ENCODE data around the gene PRKACG. TPM values are rescaled to one million over a fixed set of nuclear protein-coding genes. Genes with fewer than 3 reads are reported as not detected.

The PRKACG gene
- not detected for total RNA-seq

DNA sequence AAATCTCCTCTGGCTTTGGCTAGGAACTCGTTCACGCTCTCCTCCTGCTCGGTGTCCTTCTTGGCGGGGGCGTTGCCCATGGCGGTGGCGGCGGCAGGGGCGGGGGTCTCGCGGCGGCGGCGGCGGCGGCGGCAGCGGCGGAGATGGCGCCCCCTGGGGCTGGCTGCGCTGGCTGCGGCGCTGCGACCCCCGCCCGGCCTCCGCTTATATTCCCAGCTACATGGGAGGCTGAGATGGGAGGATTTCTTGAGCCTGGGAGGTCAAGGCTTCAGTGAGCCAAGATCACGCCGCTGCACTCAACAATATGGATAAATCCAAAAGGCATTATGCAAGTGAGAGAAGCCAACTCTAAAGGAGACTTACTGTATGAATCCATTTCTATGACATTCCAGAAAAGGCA, at the start of gene PRKACG:
Gene PRKACG (minus strand): TSS at position 101 of the 400 bp plus-strand sequence. CDS start 21 bp downstream, at position 80.
- Histone ChIP-seq H3K27me3 (replicated peaks; ENCODE audit: insufficient read depth) (no peaks in the 10 kb centered on the region), H3K9me3 (no peaks in the 10 kb centered on the region), H3K27ac (no peak within 1 kb of the TSS), H3K4me1 (ENCODE audit: control insufficient read depth in 1 of 2, low read depth in 2 of 2) (peaks cover 0 to 12% of the 10 kb centered on the region in 2 donors), H3K36me3 (no peaks in the 10 kb centered on the region), H3K4me3 (no peak within 1 kb of the TSS)
- no peak for DNase-seq (ENCODE audit: low spot score)
- no peak for ATAC-seq (ENCODE audit: insufficient number of reproducible peaks, low FRiP score, low read depth)
- TF ChIP-seq, protein P1, sequence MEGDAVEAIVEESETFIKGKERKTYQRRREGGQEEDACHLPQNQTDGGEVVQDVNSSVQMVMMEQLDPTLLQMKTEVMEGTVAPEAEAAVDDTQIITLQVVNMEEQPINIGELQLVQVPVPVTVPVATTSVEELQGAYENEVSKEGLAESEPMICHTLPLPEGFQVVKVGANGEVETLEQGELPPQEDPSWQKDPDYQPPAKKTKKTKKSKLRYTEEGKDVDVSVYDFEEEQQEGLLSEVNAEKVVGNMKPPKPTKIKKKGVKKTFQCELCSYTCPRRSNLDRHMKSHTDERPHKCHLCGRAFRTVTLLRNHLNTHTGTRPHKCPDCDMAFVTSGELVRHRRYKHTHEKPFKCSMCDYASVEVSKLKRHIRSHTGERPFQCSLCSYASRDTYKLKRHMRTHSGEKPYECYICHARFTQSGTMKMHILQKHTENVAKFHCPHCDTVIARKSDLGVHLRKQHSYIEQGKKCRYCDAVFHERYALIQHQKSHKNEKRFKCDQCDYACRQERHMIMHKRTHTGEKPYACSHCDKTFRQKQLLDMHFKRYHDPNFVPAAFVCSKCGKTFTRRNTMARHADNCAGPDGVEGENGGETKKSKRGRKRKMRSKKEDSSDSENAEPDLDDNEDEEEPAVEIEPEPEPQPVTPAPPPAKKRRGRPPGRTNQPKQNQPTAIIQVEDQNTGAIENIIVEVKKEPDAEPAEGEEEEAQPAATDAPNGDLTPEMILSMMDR (IDR thresholded peaks at IDR 0.05) = no peak

DNA sequence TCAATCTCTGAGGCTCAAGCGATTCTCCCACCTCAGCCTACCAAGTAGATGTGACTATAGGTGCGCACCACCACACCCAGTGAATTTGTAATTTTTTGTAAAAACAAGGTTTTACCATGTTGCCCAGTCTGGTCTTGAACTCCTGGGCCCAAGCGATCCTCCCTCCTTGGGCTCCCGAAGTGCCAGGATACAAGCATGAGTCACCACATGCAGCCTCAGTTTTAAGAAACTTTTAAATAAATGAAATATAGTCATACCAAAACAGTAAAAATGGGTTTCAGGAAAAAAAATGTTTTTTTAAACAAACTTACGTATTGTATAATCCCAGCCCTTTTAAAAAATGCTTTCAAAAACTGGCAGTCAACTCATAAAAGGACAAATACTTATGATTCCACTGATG, 48.3 kb upstream of the PRKACG start:
- ATAC-seq (ENCODE audit: insufficient number of reproducible peaks, low FRiP score, low read depth) (no peak), DNase-seq (ENCODE audit: low spot score) (no peak)
- Histone ChIP-seq H3K36me3 (no peaks in the 10 kb centered on the region), H3K4me3 (no peak overlapping the region), H3K4me1 (ENCODE audit: control insufficient read depth in 1 of 2, low read depth in 2 of 2) (peaks cover 4 to 25% of the 10 kb centered on the region in 2 donors), H3K27me3 (replicated peaks; ENCODE audit: insufficient read depth) (no peaks in the 10 kb centered on the region), H3K27ac (peak overlapping the region; percentile 50 to 73), H3K9me3 (no peaks in the 10 kb centered on the region)
- TF ChIP-seq, protein P1 (IDR thresholded peaks at IDR 0.05) = no peak

DNA sequence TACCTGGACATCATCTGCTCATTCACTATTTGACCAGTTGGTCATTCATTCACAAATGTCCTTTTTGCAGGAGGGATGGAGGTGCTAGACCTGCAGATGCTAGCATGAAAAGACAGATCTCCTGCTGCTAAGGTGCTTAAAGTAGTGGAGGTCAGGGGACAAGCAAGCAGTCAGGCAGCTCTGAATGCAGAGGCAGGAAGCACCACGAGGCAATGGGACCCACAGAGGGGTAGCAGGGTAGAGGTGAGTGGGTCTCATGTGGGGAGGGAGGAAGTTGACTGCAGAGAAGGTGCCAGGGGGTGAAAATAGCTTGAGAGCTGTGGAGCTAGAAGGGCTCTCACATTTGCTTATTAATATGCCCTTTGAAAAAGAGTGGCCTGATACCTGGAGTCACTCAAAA, 46.9 kb upstream of the PRKACG start:
- ATAC-seq (ENCODE audit: insufficient number of reproducible peaks, low FRiP score, low read depth) = no peak
- DNase-seq (ENCODE audit: low spot score) = no peak
- TF ChIP-seq, protein P1 (IDR thresholded peaks at IDR 0.05) = no peak

DNA sequence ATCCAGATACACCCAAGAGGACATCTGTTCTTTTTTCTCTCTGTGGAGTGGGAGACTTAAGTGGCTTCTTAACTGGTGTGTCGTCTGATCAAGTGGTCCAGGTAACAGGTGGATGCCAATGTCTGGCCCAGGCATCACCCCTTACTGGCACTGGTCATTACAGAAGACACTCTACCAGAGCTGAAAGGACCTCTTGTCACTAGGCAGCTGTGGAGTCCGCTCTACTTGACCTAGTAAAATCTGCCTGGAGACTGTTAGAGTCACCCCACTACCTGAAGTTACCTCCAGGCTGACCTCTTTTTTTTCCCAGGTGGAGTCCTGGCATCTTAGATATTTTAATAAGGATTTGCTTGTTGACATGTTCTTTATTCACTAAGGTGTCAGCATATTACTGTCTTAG, 44.2 kb upstream of the PRKACG start:
- Histone ChIP-seq H3K4me3 (no peak overlapping the region), H3K27me3 (replicated peaks; ENCODE audit: insufficient read depth) (no peaks in the 10 kb centered on the region), H3K36me3 (no peaks in the 10 kb centered on the region), H3K9me3 (no peaks in the 10 kb centered on the region), H3K27ac (no peak overlapping the region), H3K4me1 (ENCODE audit: control insufficient read depth in 1 of 2, low read depth in 2 of 2) (peaks cover 4 to 23% of the 10 kb centered on the region in 2 donors)
- ATAC-seq (ENCODE audit: insufficient number of reproducible peaks, low FRiP score, low read depth) (no peak), DNase-seq (ENCODE audit: low spot score) (no peak)
- TF ChIP-seq, protein P1 (IDR thresholded peaks at IDR 0.05) = no peak

More for the DNA sequence above, 46.9 kb upstream of the PRKACG start:
- Histone ChIP-seq H3K9me3 (no peaks in the 10 kb centered on the region), H3K4me3 (no peak overlapping the region), H3K4me1 (ENCODE audit: control insufficient read depth in 1 of 2, low read depth in 2 of 2) (peaks cover 4 to 22% of the 10 kb centered on the region in 2 donors), H3K36me3 (no peaks in the 10 kb centered on the region), H3K27me3 (replicated peaks; ENCODE audit: insufficient read depth) (no peaks in the 10 kb centered on the region), H3K27ac (no peak overlapping the region)

DNA sequence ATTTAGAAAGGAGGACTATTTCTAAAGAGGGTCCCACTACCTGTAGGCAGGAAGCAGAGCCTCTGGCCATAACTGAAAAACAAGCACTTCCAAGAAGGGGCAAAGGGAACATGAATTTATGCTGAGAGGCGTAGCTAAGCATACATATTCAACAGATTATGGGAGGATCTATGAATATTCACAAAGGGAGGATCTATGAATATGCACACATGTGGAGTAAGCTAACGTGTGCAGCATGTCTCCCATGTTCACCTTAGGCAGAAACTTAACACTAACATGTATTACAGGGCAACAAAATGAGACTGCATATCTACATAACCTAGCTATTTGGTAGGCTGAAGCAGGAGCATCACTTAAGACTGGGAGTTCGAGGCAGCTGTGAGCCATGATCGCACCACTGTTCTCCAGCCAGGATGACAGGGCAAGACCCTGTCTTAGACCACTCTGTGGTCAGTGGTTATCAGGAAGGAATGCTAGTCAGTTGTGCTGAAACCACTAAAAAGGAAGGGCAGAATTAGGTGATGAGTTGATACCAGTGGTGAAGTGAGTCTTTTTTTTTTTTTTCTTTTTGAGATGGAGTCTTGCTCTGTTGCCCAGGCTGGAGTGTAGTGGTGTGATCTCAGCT, 42.4 kb upstream of the PRKACG start:
- no peak overlapping the region for H3K27ac ChIP-seq
- no peaks in the 10 kb centered on the region for H3K27me3 ChIP-seq (replicated peaks; ENCODE audit: insufficient read depth)
- TF ChIP-seq, protein P1 (IDR thresholded peaks at IDR 0.05) = no peak
- ATAC-seq (ENCODE audit: insufficient number of reproducible peaks, low FRiP score, low read depth) = no peak
- no peaks in the 10 kb centered on the region for H3K36me3 ChIP-seq
- H3K4me1 ChIP-seq (ENCODE audit: control insufficient read depth in 1 of 2, low read depth in 2 of 2) = peaks cover 0 to 18% of the 10 kb centered on the region in 2 donors
- no peak for DNase-seq (ENCODE audit: low spot score)
- no peak overlapping the region for H3K4me3 ChIP-seq
- no peaks in the 10 kb centered on the region for H3K9me3 ChIP-seq
